ENCODE data around the gene EIF2AK2.

DNA sequence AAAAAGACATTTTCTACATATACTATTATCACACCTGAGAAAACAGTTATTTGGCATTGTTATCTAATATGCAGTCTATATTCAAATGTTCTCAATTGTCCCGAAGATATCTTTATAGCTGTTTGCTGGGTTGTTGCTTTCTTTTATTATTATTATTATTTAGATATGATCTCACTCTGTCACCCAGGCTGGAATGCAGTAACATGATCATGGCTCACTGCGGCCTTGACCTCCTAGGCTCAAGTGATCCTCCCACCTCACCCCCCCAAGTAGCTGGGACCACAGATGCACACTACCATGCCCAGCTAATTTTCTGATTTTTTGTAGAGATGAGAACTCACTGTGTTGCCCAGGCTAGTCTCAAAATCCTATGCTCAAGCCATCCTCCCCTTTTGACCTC, 52.6 kb downstream of the EIF2AK2 start:
- TF ChIP-seq, protein P1, sequence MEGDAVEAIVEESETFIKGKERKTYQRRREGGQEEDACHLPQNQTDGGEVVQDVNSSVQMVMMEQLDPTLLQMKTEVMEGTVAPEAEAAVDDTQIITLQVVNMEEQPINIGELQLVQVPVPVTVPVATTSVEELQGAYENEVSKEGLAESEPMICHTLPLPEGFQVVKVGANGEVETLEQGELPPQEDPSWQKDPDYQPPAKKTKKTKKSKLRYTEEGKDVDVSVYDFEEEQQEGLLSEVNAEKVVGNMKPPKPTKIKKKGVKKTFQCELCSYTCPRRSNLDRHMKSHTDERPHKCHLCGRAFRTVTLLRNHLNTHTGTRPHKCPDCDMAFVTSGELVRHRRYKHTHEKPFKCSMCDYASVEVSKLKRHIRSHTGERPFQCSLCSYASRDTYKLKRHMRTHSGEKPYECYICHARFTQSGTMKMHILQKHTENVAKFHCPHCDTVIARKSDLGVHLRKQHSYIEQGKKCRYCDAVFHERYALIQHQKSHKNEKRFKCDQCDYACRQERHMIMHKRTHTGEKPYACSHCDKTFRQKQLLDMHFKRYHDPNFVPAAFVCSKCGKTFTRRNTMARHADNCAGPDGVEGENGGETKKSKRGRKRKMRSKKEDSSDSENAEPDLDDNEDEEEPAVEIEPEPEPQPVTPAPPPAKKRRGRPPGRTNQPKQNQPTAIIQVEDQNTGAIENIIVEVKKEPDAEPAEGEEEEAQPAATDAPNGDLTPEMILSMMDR (IDR thresholded peaks at IDR 0.05; ENCODE audit: borderline replicate concordance, extremely low read depth, low read length, poor library complexity, severe bottlenecking) = no peak
- no peak for TF ChIP-seq EZH2 (IDR thresholded peaks at IDR 0.05; ENCODE audit: borderline replicate concordance, low read depth, low read length, severe bottlenecking)

Measured in DND-41 (cell line).